Neural progenitor cell (in vitro differentiated cells): ENCODE results near the gene SMU1.

ENCODE experiments used
- CTCF ChIP-seq: fragments of 200-600 bp; sonication (generic); IDR thresholded peaks from 2 replicates; pipeline ENCODE4 v1.5.1; 2017; ENCODE audit warnings: antibody characterized with exemption, mild to moderate bottlenecking
- EZH2phosphoT487 ChIP-seq: fragments of 200-600 bp; sonication (generic); IDR thresholded peaks from 2 replicates; pipeline ENCODE4 v1.6.1; 2017; ENCODE audit warnings: antibody characterized with exemption

GRCh38 chr9:33024966-33025571, 51.4 kb downstream of the SMU1 start, which contains the start of gene DNAJA1:
- no peak for TF ChIP-seq CTCF
- TF ChIP-seq EZH2phosphoT487: no peak
